ENCODE data around the gene UGT8.
"Not testable (repeated sequence)": the region's sequence is repeated elsewhere in the genome, so short reads cannot be mapped to it uniquely, and the experiment has no call there.

UGT8 gene

DNA sequence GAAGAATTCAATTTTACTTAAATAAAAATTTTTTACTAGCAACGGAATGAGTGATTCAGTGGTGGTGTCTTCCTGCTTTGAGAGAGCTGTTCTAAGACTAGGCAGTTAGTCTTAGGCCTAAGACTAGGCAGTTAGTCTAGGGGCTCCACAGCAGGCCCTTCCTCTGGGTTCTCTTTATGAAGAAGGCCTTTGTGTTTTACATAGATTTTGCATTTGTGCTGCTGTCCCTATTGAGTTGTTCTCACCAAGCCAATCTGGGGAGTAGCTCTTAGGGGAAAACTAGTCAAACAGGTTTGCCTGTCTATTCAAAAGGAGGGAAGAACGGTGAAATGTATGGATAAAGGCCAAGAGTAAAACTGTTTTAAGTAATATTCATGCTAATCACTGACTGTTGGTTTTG is 7.6 kb downstream of the UGT8 start:
- DNase-seq (ENCODE audit: low read depth, low spot score) = no peak

DNA sequence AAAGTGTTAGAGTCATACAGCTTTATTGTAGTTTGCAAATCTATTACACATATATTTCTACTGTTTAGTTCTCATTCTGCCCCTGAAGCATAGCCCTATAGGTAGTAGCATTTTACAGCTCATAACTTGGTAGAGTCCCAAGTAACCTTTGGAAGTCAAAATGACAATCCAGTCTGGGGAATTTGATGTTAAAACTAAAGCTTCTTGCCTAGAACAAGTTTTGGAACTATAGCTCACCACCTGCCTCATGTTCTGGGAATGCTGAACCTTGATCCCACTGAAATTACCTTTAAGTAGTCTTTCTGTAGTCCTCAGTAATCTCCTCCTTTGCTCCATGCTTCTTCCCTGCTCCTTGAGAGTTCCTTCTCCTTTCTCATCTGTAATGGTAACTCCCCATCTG is 8.4 kb downstream of the UGT8 start:
- DNase-seq (ENCODE audit: low read depth, low spot score) = no peak

DNA sequence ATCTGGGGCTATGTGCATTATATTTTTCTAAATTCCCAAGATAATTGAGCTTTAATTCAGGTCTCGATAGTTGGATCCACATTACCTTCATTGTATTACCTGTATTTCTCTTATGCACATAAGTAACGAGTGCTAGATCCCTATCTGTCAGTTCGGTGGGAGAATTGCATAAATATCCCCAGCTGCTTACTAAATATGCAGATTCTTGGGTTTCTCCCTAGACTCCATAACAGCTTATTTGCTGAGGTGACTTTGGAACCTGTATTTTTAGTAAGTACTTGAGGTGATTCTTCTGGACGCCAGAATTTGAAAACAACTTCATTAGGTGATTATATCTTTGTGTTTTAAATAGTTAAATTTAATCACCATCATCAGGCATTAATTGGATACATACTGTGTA is 15.0 kb downstream of the UGT8 start:
- DNase-seq (ENCODE audit: low read depth, low spot score) = no peak

DNA sequence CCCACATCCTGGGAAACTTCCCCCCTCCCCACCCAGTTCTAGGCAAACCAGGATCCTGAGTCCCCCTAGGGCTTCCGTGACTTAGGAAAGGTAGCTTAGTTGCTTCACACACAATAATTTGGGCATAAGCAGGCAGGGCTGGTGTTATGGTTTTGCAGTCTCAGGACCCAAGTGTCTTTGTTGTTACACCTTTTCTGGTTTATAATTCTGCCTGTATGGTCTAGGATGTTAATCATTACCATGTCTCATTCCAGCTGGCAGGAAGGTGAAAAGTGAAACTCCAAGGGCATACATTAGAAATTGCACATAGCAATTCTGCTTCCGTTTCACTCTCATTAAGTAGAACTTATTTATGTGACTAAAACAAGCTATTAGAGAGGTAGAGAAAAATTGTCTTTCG is 16.8 kb downstream of the UGT8 start:
- DNase-seq (ENCODE audit: low read depth, low spot score) = no peak

DNA sequence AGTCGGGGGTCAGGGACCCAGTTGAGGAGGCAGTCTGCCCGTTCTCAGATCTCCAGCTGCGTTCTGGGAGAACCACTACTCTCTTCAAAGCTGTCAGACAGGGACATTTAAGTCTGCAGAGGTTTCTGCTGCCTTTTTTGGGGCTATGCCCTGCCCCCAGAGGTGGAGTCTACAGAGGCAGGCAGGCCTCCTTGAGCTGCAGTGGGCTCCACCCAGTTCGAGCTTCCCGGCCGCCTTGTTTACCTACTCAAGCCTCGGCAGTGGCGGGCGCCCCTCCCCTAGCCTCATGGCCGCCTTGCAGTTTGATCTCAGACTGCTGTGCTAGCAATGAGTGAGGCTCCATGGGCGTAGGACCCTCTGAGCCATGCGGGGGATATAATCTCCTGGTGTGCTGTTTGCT is 17.4 kb downstream of the UGT8 start:
- DNase-seq (ENCODE audit: low read depth, low spot score) = not testable (repeated sequence)

DNA sequence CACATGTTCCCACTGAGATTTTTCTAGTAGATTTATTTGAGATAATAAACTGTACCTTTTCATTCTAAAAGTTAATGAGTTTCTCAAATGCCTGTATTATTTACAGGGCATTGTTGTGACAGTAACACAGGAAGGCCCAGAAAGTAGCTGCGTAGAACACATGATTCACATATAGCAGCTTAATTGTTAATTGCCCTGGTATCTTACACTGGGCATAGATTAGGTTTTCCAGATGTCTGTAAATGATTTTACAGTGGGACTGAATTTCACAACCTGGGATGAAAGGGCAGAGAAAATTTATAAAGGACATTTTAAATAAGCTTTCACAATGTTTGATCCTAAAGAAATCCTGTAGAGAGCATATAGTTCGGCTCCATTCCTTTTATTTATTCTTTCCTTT is 27.6 kb downstream of the UGT8 start:
- no peak for DNase-seq (ENCODE audit: low read depth, low spot score)

DNA sequence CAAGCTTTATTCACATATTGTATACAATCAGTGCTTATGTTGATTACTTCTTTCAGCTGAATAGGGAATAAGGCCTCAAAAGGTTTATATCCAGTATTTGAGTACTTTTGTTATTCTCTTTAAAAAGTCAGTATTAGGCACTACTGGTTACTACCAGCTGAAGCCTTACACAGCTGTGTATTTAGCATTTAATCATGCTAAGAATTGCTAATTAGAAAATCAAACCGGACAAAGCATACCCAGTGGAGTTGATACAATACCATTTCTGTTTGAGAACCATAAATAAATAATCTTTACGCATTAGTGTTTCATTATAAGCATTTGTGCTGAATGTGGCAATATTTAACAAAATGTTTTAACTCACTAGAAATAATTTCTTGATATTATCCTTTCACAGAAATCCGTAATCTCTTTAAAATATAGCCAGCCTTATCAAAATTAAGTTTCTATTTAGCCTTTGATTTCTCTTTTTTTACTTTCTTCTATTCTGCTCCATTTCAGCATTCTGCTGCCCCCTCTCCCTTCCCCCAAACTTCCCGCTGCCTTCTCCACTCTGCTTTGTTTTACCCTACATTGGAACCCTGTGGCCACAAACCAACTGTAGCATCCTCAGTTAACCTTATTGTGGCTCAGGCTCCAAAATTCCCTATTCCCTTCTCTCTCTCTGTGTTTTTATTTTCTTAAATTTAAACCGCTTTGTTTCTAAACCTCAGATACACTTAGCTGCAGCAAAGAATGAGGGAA is 37.8 kb downstream of the UGT8 start:
- DNase-seq (ENCODE audit: low read depth, low spot score) = no peak

DNA sequence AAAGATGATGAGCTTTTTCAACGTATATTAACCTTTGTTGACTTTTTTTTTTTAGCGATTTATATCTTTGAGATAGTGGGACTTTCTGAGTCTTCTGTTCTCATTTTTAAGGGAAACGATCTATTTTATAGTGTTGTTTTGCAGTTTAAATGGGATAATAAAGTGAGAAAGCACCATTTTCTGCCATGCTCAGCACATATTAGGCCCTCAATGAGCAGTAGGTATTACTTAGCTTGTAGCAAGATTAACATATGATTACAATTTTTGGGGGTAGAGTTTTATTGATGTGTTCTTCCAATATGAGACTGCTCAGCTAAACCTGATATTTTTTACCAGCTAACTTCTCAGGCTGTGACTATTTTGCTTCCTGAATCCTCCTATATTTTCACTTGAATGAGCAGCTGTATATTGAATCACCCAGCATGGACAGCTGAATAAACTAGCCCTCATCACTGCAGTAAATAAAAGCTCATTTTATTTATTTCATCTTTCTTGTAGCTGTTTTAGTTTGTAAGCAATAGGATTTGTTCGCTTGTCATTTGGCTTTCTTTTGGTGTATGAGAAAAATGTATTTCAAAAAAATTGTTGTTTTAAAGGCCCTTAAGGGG is 43.7 kb downstream of the UGT8 start:
- DNase-seq (ENCODE audit: low read depth, low spot score) = no peak

DNA sequence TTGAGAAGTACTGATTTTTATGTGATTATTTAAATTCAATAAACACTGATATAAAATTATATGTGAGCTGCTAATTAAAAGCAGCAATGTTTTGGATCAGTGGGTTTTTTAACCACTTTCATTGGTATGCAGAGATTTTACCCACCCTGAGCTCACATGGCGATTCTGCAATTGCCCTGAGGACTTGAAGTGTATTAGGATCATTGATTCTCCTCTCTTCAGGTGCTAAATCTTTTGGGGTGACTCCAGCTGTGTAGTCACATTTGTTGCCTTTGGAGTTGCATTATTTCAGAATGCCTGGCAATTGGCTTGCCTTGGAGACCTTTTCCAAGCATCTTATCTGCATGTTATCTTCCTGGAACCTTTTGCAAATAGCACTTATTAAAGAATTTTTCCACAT is 51.3 kb downstream of the UGT8 start:
- no peak for DNase-seq (ENCODE audit: low read depth, low spot score)

DNA sequence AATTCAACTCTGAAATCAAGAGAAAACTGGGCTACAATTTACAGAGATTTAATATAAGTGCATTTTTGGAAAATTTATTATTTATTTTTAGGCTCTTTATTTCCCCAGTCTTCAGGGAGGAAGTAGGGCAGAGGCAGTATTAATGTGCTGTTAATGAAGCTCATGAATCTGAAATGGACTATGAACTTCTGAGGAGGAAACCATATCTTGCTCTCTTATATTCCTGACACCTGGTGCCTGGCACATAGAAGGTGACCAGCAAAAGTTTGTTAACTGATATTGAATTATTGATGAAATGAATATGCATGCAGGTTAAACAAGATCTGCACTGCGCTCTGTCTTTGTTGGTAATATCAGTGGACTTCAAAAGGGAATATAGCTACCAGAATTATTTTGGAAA is 55.1 kb downstream of the UGT8 start:
- no peak for DNase-seq (ENCODE audit: low read depth, low spot score)

DNA sequence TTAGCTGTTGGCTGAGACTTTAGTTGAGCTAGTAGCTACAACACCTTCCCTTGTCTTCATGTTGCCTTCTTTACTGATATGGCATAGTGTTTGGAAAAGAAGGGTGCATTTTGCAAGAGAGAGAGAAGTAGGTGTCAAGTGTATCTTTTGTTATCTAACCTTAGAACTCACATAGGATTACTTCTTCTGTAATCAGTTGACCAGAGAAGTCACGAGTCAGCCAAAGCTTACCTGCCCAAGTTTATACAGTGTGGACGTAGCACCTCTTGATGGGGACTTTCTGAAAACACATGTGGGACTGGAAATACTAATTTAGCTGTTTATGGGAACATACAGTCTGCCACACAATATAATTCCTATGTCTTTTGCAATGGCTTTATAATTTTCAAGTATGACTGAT is 56.0 kb downstream of the UGT8 start:
- no peak for DNase-seq (ENCODE audit: low read depth, low spot score)

DNA sequence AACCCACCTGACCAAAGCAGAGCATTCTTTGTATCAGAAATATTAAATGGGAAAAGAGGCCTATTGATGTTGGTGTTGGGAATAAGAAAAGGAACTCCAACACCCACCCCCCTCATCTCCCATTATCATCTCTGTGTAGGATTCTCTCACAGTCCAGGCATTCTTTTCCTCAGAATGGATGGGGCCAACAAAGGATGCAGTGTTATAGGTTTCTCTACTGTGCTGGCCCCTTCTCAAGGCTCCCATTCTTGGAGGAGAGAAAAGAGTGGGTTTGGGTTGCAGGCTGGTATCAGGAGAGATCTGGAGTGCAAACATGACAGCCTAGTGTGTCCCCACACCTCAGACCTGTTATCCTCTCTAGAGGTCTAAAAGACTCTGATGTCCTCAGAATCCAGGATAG is 59.6 kb downstream of the UGT8 start:
- DNase-seq (ENCODE audit: low read depth, low spot score) = no peak

DNA sequence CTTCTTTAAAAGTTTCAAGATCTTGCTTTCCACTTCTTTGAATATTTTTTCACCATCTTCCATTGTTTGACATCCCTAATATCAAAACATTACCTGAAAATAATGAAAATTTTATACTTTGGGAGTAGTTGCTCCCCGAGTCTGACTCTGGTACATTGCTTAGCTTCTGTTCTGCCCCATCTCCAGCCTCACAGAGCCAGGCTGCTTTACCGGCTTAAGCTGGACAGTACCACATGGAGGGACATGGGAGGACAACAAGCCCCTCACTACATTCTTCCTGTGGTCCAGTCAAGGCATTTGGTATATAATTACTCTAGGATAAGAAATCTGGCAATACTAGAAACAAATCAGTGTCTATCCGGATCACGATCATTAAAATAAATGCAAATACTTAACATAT is 60.2 kb downstream of the UGT8 start:
- DNase-seq (ENCODE audit: low read depth, low spot score) = no peak

DNA sequence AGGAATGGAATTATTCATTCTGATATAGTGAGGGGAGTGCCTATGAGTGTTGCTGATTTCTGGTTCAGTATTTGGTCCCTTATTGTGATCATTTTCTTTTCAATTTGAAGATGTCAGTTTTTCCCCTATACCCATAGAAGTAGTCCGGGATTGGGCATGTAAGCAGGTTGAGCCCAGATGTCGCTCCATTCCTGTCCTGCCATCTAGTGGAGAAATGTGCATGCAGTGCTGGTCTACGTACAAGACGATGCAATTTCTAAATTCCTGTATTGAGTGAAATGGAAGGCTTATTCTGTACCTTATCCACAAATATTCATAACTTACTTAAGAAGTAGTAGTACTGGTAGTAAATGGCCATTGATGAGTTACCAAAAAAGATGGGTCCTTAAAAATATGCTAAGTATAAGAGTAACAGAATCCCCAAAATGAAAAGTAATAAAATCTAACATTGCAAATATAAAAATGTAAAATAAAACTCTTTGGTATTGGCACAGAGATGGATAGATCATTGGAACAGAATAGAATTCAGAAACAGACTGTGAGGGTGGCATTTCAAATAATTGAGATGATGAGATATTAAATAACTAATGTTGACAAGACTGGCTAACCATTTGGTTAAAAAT is 60.9 kb downstream of the UGT8 start:
- peak; percentile 34 for DNase-seq (ENCODE audit: low read depth, low spot score)

DNA sequence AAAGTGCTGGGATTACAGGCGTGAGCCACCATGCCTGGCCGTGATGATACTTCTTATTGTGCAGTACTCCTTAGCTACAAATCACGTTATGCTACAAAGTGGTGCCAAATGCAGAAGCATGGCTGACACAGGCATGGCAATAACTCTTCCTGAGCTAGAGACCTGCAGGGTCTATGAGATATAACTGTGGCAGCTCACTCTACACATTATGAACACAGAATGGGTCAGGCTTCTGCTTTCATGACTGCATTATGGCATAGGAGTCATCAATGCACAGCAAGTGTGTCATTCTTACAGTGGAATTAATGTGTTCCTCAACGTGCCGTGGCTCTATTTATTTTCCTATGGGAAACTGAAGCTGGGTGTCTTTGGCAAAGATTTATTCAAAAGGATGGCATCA is 64.5 kb downstream of the UGT8 start:
- DNase-seq (ENCODE audit: low read depth, low spot score) = no peak

DNA sequence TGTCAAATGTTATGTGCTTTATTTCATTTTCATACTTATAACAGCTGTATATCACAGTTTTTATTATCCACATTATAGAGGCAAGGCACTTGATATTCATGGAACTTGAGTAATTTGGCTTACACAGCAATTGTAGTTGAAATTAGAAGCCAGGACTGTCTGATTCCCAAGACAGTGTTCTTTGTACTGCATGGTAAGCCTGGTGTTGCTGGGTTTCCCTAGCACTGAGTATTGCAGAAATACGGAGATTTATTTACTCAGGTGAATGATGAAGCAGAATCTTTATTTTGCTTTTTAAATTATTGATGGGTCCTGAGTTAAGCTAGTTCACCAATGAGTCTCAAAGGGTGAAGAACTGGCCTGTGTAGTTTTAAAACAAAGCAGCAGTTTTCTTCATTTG is 70.0 kb downstream of the UGT8 start:
- no peak for DNase-seq (ENCODE audit: low read depth, low spot score)

DNA sequence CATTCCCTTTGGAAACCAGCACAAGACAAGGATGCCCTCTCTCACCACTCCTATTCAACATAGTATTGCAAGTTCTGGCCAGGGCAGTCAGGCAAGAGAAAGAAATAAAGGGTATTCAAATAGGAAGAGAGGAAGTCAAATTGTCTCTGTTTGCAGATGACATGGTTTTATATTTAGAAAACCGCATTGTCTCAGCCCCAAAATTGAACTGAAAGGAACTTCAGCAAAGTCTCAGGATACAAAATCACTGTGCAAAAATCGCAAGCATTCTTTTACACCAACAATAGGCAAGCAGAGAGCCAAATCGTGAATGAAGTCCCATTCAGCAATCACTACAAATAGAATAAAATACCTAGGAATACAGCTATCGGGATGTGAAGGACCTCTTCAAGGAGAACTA is 72.1 kb downstream of the UGT8 start:
- not testable (repeated sequence) for DNase-seq (ENCODE audit: low read depth, low spot score)

DNA sequence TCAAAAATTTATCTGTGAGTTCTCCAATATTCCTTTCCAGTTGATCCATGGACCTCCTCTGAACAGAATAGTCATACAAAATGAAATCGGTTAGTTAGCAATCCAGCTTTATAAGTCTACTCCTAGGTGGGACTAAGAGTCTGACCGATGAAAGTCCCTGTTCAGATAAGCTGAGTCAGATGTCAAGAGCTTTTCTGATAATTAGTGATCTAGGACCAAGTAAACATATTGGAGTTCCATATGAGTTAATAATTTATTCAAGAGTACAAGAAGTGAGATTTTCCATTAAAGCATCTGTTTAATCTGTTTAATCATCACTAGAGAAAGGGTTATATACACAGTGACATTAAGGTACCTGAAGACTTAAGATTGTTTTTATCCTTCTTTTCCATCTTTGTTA is 74.7 kb downstream of the UGT8 start:
- no peak for DNase-seq (ENCODE audit: low read depth, low spot score)

DNA sequence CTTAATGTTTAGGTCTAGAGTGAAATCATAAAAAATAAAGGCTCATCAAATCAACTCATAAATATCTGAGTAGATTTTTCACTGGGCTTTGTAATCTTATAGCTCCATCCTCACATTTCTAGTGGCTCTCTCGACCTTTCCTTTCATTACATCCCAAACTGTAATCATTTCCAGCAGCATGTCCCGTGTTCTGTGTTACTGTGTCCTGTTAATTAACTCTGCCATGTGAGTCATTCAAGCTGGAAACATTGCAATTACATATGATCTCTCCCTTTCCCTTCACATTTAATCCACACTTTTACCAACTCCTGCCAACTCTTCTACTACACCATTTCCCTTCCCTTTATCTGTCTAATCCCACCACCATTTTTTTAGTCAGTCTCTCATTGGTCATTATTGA is 75.5 kb downstream of the UGT8 start:
- DNase-seq (ENCODE audit: low read depth, low spot score) = no peak

DNA sequence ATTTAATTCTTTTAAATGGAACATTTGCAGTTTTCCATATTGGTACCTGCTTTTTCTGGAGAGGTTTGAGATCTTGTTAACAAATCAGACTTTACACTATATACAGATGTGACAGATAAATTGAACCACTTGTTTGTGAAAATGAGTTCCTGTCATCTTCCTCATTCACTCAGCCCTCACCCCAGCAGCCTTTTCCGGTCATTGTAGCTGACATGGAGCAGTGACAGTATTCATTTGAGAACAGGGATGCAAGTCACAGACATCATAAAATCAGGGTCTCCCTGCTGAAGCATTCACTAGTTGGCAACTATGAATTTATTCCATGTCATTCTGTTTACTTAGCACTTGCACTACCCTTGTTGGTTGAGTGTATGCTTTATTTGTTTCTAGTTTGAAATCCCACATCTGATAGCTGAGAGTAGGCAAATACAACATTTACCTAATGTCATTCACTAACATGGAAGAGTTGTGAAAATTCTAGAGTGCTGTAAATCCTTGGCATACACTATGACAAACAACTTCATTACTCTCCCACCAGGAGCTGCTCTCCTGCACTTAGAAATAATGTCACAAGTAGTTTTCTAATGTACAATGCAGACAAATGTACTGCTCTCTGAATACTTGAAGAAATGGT is 78.9 kb downstream of the UGT8 start:
- no peak for DNase-seq (ENCODE audit: low read depth, low spot score)

DNA sequence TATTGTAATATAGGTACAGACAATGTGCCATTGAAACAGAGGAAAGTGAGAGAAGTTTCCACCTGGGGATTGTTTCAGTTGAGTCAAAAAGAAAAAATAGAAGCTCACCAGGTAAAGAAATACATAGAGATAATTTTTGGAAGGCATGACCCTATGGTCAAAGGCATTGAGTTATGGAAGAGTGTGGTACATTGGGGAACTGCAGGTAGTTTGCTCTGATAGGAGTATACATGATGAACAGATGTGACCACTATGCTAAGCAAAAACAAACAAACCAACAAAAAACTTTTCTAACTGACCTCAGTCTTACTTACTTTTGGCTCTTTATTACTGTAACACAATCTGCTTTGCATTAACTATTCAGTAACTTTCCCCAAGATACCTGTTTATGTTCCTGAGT is 85.9 kb downstream of the UGT8 start:
- DNase-seq (ENCODE audit: low read depth, low spot score) = no peak

DNA sequence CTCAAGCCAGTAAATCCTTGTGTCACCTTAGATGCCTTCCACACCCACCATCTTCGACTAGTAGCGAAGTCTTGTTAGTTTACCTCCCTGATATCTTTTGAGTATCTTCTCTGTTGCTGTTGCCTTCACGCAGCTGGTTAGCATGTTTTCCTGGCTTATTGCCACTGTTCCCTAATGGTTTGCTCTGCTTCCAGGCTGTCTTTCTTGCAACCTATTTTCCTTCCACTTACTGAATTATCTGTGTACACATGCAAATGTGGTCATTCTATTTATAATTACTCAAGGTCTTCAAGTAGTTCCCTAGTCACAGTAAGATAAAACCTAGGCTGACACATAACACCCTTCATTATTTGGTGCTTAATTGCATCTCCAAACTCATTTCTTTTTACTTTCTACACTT is 89.5 kb downstream of the UGT8 start:
- DNase-seq (ENCODE audit: low read depth, low spot score) = no peak

DNA sequence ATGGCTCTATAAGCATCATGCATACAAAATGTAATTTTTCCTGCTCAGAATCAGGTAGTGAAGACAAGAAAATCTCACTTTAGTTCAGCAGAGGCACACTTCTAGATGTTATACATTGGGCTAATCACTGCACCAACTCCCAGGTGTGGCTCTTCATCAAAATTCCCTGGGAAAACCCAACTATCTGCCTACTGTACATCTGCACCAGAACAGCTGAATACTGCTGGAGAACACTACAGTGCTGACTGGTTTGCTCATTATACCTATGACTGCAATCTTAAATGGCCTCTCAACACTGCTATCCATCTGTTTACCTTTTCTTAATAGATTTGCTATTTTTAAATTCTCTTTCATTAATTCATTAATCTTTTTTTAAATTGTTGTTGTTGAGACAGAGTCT is 92.0 kb downstream of the UGT8 start:
- DNase-seq (ENCODE audit: low read depth, low spot score) = no peak

Data from brain pericyte (primary cell).